ENCODE measurements around the gene ADAM10. TPM values are rescaled to one million over a fixed set of nuclear protein-coding genes. Genes with fewer than 3 reads are reported as not detected.

The ADAM10 gene
- total RNA-seq, 4 donors from 2014 or later: 20.1 to 42.5 (median 33.4) TPM

DNA sequence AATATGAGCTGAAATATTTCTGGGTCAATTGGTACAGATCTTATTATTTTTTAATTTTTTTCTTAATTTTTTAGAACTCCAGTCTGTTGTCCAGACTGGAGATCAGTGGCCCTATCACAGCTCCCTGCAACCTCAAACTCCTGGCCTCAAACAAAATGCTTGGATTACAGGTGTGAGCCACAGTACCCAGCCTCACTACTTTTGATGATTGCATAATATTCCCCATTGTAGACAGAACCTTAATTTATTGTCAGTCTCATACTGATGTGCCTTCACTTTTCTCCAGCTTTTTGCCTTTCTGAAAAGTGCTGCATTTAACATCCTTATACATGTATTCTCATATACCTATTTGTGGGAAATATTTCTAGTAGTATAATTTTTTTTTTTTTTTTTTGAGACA is 172.8 kb downstream of the ADAM10 start:
- no peak for ATAC-seq
- TF ChIP-seq, protein P1, sequence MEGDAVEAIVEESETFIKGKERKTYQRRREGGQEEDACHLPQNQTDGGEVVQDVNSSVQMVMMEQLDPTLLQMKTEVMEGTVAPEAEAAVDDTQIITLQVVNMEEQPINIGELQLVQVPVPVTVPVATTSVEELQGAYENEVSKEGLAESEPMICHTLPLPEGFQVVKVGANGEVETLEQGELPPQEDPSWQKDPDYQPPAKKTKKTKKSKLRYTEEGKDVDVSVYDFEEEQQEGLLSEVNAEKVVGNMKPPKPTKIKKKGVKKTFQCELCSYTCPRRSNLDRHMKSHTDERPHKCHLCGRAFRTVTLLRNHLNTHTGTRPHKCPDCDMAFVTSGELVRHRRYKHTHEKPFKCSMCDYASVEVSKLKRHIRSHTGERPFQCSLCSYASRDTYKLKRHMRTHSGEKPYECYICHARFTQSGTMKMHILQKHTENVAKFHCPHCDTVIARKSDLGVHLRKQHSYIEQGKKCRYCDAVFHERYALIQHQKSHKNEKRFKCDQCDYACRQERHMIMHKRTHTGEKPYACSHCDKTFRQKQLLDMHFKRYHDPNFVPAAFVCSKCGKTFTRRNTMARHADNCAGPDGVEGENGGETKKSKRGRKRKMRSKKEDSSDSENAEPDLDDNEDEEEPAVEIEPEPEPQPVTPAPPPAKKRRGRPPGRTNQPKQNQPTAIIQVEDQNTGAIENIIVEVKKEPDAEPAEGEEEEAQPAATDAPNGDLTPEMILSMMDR (IDR thresholded peaks at IDR 0.05 in 4 of 5, conservative IDR thresholded peaks at IDR 0.05 in 1 of 5): no peak
- TF ChIP-seq POLR2A (IDR thresholded peaks at IDR 0.05): no peak
- in situ Hi-C loops (cut with MboI; ENCODE audit: low sequenced_read_pairs in 4 of 4) (no loop called here), intact Hi-C loops (cut with DNase I; ENCODE audit: low total_unique reads) (no loop called here)
- DNase-seq: no peak
- Histone ChIP-seq H3K27me3 (no peaks in the 10 kb centered on the region), H3K4me1 (no peaks in the 10 kb centered on the region), H3K27ac (no peak overlapping the region), H3K36me3 (no peaks in the 10 kb centered on the region), H3K9me3 (no peaks in the 10 kb centered on the region), H3K4me3 (no peak overlapping the region)

DNA sequence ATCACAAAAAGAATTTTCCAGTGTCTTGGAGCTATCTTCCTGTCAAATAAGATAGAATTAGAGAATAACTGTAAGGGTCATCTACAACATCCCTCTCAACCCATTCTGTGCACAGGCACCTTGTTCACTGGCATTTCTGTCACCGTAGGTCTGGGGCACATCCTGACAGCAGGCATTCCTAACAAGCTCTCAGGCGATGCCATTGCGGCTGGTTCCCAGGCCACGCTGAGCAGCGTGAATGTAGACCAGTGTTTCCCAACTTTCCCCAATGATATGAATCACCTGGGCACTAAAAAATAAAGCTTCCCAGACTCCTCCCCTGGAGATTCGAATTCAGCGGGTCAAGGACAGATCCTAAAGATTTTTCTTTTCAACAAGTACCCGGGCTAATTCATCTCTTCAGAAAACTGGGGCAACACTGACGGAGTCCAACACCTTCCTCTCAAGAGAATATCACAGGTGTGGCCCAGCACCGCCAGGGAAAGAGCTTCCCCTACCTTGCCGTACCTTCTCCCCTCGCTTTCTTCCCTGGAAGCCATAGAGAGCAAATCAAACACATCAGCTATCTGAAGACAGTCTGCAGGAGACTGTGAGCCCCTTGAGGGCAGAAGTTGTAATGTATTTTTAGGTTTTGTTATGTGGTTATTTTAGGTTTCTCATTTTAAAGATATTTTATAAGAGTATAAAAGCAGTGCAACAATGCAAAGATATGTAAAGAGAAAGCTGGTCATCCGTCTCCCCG is 174.3 kb downstream of the ADAM10 start:
- H3K4me3 ChIP-seq: no peak overlapping the region
- intact Hi-C loops (cut with DNase I; ENCODE audit: low total_unique reads): no loop called here
- no peaks in the 10 kb centered on the region for H3K9me3 ChIP-seq
- in situ Hi-C loops (cut with MboI; ENCODE audit: low sequenced_read_pairs in 4 of 4): no loop called here
- H3K27ac ChIP-seq: no peak overlapping the region
- no peak for TF ChIP-seq POLR2A (IDR thresholded peaks at IDR 0.05)
- TF ChIP-seq, protein P1 (IDR thresholded peaks at IDR 0.05 in 4 of 5, conservative IDR thresholded peaks at IDR 0.05 in 1 of 5): no peak
- DNase-seq (no peak), ATAC-seq (no peak)
- no peaks in the 10 kb centered on the region for H3K36me3 ChIP-seq
- no peaks in the 10 kb centered on the region for H3K4me1 ChIP-seq
- no peaks in the 10 kb centered on the region for H3K27me3 ChIP-seq

DNA sequence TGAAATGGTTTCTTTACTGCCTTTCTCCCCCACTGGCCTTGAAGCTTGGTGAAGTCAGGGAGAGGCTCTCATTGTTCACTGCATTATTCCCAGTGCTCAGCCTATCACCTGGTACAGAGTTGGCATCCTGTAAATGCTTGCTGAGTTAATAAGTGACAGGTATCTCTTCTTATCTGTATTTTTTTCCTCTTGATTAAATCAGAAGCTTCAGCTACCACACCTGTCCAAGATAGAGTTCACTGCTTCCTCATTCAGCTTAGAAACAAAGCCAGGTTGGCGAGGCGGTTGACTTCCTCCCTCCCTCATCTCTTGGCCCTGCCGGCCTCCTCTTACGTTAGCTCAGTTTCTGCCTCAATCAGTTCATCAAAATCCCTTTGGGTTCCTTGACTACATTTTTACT is 174.9 kb downstream of the ADAM10 start:
- no peaks in the 10 kb centered on the region for H3K9me3 ChIP-seq
- intact Hi-C loops (cut with DNase I; ENCODE audit: low total_unique reads): no loop called here
- DNase-seq (no peak), ATAC-seq (no peak)
- TF ChIP-seq POLR2A (IDR thresholded peaks at IDR 0.05): no peak
- TF ChIP-seq, protein P1 (IDR thresholded peaks at IDR 0.05 in 4 of 5, conservative IDR thresholded peaks at IDR 0.05 in 1 of 5): no peak
- H3K27ac ChIP-seq: no peak overlapping the region
- no peaks in the 10 kb centered on the region for H3K4me1 ChIP-seq
- no peak overlapping the region for H3K4me3 ChIP-seq
- in situ Hi-C loops (cut with MboI; ENCODE audit: low sequenced_read_pairs in 4 of 4): no loop called here
- H3K27me3 ChIP-seq: no peaks in the 10 kb centered on the region
- H3K36me3 ChIP-seq: no peaks in the 10 kb centered on the region

DNA sequence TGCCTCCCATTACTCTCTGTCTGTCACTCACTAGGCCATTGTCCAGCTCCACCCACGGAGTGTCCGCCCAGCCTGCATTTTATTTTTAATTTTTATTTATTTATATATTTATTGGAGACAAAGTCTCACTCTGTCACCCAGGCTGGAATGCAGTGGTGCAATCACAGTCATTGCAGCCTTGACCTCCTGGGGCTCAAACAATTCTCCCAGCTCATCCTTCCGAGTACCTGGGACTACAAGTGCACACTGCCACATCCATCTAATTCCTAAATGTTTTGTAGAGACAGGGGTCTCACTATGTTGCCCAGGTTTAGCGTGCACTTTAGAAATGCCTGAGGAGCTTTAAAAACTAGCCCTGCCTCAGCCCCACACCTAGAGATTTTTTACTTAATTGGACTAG is 176.2 kb downstream of the ADAM10 start:
- in situ Hi-C loops (cut with MboI; ENCODE audit: low sequenced_read_pairs in 4 of 4): no loop called here
- intact Hi-C loops (cut with DNase I; ENCODE audit: low total_unique reads): no loop called here

More for the DNA sequence above, 176.2 kb downstream of the ADAM10 start:
- Histone ChIP-seq H3K4me3 (no peak overlapping the region), H3K4me1 (peaks cover 0 to 3% of the 10 kb centered on the region in 2 donors), H3K27me3 (no peaks in the 10 kb centered on the region), H3K9me3 (no peaks in the 10 kb centered on the region), H3K36me3 (no peaks in the 10 kb centered on the region), H3K27ac (no peak overlapping the region)
- ATAC-seq (no peak), DNase-seq (no peak)
- no peak for TF ChIP-seq POLR2A (IDR thresholded peaks at IDR 0.05)
- TF ChIP-seq, protein P1 (IDR thresholded peaks at IDR 0.05 in 4 of 5, conservative IDR thresholded peaks at IDR 0.05 in 1 of 5): no peak
